HUES64 (cell line): ENCODE results near the gene NME2.

Source experiments
- H3K27ac ChIP-seq: 2 replicates; pipeline ENCODE4 v1.7.0; 2013; ENCODE audit warnings: low read depth, low read length, inconsistent platforms
- H3K27me3 ChIP-seq: 2 replicates; pipeline ENCODE4 v1.6.1; 2013; ENCODE audit warnings: mild to moderate bottlenecking, low read length; ENCODE audit not compliant: insufficient read depth
- H3K36me3 ChIP-seq: 2 replicates; pipeline ENCODE4 v1.6.1; 2013; ENCODE audit warnings: mild to moderate bottlenecking, low read length; ENCODE audit not compliant: insufficient read depth
- H3K4me1 ChIP-seq: 2 replicates; pipeline ENCODE4 v1.6.1; 2013; ENCODE audit warnings: mild to moderate bottlenecking, low read length, moderate library complexity; ENCODE audit not compliant: insufficient read depth
- H3K4me3 ChIP-seq: 2 replicates; pipeline ENCODE4 v1.5.1; 2013; ENCODE audit warnings: mild to moderate bottlenecking, low read length, moderate library complexity
- H3K9ac ChIP-seq: 2 replicates; pipeline ENCODE4 v1.6.1; 2013; ENCODE audit warnings: mild to moderate bottlenecking, low read depth, low read length
- H3K9me3 ChIP-seq: 2 replicates; pipeline ENCODE4 v1.6.1; 2013; ENCODE audit warnings: low read depth, low read length; ENCODE audit not compliant: insufficient read depth
- WGBS: fragments of 150-250, 120-280 bp; methylation state at CpG from one replicate; pipeline ENCODE4 v1.1.7; 2013; ENCODE audit warnings: missing lambda C conversion rate; 5-methylcytosine and 5-hydroxymethylcytosine counted together

NME2 gene

DNA sequence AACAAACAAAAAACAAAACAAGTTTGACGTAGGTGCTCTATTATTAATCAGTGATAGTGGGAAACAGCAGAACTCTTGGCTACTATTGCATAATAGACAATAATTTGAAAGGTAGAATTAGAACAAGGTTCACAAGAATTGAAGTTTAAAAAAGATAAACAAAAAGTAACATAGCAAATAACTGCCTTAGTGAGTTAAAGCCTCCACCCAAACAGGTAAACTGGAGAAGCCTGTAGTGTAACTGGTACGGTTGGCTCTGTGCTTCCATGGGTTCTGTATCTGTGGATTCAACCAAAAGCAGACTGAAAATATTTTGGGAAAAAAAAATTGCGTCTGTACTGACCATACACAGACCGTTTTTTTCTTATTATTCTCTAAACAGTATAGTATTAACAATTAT lies 55.1 kb downstream of the NME2 start:
- no peak overlapping the region for H3K4me3 ChIP-seq
- H3K27me3 ChIP-seq = no peaks in the 10 kb centered on the region
- H3K9me3 ChIP-seq = no peaks in the 10 kb centered on the region
- H3K9ac ChIP-seq = no peak overlapping the region
- H3K4me1 ChIP-seq = no peaks in the 10 kb centered on the region
- H3K27ac ChIP-seq = no peak overlapping the region
- H3K36me3 ChIP-seq = peaks cover 86% of the 10 kb centered on the region
- 100% methylated on average over 2 of the region's 4 CpGs for WGBS
